Embryonic facial prominence (tissue), 1 donor: ENCODE results near the gene FNDC3A.
"Not testable (repeated sequence)": the region's sequence is repeated elsewhere in the genome, so short reads cannot be mapped to it uniquely, and the experiment has no call there.

Experiments used
- DNase-seq: peaks from one replicate; pipeline ENCODE4 v3.0.0-alpha.2; 2016; ENCODE audit errors: extremely low spot score

FNDC3A gene

DNA sequence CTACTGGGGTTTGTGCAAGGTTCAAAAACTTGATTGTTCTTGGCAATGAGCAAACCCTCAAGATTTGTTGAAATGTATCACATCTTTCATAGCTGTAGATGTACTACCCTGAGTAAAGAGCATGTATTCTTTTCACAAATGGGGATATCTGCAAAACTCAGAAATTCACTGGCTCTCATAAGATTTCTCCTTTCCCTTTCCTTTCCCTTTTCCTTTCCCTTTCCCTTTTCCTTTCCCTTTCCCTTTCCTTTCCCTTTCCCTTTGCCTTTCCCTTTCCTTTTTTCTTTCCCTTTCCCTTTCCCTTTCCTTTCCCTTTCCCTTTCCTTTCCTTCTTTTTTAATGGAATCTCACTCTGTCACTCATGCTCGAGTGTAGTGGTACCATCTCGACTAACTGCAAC, 69.1 kb downstream of the FNDC3A start:
- no peak for DNase-seq

DNA sequence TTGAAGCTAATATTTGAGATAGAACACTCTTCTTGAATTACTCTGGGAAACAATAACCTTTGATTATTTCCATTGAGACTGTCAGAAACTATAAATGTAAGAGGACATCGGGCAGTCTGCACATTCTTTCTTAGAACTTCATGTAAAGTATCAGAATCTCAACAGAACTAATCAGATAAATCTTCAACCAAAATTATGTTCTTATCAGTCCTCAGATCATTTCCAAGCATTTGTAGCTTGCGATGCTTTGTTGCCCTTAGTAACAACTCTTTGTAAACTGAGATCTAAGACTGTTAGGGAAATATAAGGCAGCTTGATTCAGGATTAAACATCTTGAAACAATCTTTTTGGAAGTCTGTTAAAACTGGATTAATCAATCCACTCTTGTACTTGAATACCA, 70.3 kb downstream of the FNDC3A start:
- DNase-seq = no peak

DNA sequence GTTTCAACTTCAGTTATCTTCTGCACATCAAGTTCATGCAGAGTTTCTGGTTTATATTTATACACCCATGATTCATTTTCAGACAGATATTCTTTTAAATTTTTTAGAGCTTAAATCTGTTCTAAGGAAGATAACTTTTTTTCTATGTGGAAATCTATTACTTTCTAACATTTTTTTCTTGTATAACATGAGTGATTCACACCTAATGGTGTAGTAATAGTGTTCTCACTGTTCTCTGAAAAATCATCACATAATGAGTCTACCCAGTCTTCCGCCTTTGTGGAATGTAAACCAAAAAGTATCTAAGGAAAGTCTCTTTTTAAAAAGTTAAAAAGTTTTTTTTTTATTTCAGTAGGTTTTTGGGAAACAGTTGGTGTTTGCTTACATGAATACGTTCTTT, 70.8 kb downstream of the FNDC3A start:
- no peak for DNase-seq

DNA sequence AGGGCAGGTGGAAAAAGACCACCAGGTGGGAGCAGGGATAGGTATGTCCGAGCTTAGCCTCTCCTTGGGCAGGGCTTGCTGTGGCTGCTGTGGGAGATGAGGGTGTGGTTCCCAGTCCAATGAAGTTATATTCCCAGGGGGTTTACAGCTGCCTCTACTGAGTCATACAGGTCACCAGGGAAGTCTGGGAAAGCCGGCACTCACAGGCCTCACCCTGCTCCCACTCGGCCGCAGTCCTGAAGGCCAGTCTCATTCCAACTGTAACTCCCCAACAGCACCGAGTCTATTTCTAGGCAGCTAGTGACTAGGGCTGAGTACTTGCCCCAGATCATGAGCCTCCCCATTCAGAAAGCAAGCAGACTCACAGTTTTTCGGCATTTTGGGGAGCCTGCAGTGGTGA, 77.1 kb downstream of the FNDC3A start:
- DNase-seq = no peak

DNA sequence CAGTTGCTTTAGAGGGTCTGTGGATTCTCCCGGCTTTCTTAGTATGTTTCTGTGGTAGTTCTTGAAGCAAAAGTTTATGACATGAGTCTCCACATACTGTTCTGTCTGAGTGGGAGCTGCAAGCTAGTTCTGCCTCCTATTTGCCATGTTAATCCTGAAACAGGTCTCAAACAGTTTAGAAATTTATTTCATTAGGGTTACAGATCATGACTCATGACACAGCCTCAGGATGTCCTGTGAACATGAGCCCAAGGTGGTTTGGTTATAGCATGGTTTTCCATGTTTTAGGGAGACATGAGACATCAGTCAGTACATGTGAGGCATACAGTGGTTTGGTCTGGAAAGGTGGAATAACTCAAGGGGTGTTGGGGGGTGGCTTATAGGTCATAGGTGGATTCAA, 77.5 kb downstream of the FNDC3A start:
- DNase-seq = no peak

DNA sequence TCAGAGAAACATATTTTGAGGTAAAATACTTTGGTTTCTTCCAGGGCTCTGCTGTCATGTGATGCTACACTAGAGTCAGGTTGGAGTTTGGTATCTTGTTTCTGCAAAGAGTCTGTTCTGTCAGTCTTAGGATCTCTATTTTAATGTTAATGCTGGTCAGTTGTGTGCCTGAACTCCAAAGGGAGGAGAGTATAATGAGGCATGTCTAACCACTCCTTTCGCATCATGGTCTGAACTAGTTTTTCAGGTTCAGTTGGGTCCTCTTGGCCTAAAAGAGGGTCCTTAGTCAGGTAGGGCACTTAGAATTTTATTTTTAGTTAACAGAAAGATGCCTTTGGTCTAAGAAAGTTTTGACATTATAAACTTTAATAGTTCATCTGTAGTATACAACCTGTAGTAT, 78.2 kb downstream of the FNDC3A start:
- DNase-seq = no peak

DNA sequence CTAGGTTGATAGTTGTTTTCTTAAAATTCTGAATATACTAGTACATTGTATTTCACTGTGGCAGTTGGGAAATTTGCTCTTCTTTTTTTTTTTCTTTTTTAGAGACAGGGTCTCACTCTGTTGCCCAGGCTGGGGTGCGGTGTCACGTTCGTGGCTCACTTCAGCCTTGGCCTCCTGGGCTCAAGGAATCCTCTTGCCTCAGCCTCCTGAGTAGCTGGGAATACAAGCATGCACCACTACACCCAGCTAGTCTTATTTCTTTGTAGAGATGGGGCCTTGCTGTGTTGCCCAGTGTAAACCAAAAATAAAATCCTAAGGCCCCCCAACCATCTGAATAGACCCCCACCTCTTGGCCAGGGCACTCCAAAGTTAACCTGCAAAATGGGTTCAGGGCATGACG, 79.3 kb downstream of the FNDC3A start:
- DNase-seq = no peak

DNA sequence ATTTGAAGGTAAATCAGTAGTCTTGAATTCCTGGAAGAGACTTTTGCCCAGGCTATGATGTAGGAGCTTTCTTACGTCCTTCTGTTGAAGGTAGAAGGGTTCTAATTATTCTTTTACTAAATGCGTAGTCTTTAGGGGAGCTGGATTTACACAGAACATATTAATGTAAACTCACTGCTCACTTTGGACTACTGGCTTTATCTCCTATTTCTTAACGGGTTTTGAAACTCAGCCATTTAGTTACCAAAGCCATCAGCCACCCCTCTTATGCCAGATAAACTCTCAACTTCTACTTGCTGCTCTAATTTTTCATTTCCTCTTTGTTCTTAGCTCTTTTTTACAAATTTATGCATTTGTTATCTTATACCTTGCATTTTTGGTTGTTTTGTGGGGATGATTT, 81.5 kb downstream of the FNDC3A start:
- no peak for DNase-seq

DNA sequence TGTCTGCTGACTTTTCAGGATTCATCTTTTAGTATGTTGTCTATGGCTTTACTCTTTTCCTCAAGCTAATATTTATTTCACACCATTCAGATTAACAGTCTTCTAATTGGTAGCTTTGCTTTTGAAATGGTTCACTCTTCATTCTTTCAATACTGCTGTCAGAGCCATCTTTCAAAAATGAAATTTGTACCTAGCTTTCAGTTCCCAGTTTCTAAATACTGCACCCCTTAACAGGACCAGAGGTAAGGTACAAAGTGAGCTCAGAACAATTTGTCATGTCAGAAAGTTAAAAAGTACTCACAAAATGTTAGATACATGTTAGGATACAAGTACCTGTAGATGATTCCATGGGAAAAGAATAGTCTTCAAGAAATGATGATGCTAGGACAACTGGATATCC, 83.0 kb downstream of the FNDC3A start:
- no peak for DNase-seq

DNA sequence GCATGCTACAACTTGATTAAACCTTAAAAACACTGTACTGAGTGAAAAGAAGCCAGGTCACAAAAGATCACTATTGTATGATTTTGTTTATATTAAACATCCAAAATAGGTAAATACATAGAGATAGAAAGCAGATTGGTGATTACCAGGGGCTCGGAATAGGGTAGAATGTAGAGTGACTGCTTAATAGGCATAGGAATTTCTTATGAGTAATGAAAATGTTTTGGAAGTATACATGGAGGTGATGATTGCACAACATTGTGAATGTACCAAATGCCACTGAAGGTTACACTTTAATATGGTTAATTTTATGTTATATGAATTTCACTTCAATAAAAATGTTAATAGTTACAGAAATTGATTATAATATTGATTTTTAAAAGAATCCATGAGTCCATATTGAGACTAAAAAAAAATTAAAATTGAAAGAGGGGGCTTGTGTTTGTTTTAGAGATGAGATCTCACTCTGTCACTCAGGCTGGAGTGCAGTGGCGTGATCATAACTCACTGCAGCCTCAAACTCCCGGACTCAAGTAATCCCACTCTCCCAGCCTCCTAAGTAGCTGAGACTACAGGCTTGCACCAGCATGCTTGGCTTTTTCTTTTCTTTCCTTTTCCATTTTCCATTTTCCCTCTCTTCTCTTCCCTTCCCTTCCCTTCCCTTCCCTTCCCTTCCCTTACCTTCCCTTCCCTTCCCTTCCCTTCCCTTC, 85.1 kb downstream of the FNDC3A start:
- no peak for DNase-seq

DNA sequence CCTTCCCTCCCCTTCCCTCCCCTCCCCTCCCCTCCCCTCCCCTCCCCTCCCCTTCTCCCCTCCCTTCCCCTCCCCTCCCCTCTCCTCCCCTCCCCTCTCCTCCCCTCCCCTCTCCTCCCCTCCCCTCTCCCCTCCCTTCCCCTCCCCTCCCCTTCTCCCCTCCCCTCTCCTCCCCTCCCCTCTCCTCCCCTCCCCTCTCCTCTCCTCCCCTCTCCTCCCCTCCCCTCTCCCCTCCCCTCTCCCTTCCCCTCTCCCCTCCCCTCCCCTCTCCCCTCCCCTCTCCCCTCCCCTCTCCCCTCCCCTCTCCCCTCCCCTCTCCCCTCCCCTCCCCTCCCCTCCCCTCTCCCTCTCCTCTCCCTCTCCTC, 85.7 kb downstream of the FNDC3A start:
- not testable (repeated sequence) for DNase-seq

DNA sequence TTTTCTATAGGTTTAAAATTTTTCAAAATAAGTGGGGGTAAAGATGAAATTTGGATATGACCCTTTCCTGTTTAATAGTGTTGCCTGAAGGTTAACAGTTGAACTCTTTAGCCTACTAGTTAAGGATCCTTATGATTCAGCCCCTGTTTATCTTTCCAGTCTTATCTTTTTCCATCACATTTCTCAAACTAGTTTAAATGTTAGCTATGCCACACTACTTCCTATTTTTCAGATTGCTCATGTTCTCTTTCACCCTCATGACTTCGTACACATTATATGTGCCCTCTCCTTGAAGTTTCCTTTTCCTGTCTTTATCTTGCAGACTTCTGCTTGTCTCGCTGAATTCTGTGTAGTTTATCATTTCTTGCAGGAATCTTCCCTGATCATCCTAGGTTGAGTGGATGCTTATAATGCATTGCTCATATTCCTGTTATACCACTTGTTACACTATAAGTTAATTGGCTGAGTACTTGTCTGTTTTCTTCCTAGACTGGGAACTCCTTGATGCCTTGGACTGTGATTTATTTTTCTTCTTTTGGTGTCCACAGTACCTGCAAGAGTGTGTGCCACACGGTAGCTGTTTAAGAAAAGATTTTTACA, 86.7 kb downstream of the FNDC3A start:
- DNase-seq = no peak

DNA sequence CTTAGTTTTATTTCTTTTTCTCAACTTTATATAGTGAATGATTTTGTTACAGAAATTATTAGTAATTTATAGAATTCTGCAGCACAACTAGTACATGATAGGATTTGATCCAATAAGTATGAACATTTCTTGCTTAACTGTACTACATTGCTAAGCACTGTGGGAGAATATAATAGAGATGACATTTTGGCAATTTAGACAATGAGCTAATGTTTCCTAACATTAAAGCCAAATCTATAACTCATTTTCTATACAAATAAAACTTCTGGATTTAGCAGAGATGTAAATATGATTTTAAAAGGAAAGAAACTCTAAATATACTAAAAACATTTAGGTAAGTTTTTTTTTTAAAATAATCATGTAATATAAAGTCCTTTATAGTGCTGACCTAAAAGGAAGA, 87.3 kb downstream of the FNDC3A start:
- DNase-seq = no peak

DNA sequence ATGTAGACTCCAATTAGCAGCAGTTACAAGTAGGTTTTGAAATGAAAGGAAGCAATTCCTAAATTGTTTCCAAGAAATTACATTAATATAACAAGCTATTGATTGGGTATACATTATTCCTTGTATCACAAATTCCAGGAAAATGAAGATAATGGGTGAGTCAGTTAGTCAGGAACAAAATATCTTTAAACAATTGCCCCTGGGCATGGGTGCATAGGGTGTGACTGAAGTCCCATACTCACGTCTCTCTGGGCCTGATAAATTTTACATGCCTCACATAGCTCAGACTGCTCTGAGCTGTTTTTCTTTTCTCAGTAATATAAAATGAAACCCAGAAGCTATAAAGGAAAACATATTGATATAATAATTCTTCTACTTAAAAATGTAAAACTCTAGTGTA, 87.8 kb downstream of the FNDC3A start:
- DNase-seq = no peak

DNA sequence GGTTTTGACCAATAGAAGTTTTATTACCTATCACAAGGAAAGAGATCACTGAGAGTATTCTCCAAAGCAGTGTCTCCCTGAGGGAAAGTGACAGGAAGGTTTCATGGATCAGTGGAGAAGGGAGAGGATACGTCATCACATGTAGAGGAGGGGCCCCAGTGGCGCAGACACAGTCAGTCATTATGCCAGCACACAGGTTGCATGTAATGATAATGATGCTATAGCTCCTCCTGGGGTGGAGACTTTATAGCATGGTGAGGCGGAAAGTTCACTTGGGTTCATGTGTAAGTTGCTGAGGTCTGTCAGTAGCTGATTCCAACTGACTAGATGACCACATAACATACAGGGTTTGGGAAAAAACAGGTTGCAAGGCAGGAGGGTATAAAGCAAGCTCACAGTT, 88.8 kb downstream of the FNDC3A start:
- no peak for DNase-seq

DNA sequence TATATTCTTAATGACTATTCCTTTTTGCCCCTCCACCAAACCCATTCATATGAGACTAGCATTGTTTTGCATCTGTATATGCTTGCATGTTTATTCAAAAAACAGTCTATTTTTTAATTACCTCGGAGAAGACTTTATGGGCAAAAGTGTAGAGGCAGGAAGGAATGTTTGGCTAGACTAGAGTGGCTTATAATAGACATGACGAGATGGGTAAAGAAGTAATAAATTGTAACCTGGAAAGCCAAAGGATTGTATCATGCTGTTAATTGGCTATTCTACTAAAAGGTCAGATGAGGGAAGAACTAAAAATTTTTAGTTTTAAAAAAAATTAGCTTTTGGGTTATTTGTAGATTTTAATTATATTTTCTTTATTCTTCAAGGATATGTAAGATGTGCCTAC, 91.1 kb downstream of the FNDC3A start:
- DNase-seq = no peak

DNA sequence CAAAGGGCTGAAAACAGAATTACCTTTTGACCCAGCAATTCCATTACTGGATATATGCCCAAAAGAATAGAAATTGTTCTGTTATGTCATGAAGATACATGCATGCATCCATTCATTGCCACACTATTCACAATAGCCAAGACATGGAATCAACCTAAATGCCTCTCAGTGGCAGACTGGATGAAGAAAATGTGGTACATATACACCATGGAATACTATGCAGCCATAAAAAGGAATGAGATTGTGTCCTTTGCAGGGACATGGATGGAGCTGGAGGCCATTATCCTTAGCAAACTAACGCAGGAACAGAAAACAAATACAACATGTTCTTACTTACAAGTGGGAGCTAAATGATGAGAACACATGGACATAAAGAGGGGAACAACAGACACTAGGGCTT, 92.8 kb downstream of the FNDC3A start:
- not testable (repeated sequence) for DNase-seq

DNA sequence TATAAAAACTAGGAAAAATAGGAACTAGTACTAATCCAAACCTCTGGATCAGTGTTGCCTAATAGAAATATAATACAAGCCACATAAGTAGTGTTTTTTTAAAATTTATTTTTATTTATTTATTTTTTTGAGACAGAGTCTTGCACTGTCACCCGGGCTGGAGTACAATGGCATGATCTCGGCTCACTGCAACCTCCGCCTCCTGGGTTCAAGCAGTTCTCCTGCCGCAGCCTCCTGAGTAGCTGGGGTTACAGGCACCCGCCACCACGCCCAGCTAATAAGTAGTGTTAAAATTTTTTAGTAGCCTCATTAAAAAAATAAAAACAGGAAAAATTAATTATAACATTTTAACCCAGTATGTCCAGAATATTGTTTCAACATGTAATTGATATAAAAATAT, 94.3 kb downstream of the FNDC3A start:
- DNase-seq = not testable (repeated sequence)

DNA sequence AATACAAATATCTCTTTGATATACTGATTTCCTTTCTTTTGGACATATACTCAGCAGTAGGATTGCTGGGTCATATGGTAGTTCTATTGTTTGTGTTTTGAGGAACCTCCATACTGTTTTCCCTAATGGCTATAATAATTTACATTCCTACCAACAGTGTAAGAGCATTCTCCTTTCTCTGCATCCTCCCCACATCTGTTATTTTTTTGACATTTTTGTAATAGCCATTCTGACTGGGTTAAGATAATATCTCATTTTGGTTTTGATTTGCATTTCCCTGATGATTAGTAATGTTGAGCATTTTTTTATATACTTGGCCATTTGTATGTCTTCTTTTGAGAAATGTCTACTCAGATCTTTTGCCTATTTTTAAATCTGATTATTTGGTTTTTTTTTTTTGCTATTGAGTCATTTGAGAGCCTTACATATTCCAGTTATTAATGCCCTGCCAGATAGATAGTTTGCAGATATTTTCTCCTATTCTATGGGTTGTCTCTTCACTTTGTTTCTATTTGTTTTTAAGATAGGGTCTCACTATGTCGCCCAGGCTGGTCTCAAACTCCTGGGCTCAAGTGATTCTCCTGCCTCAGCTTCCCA, 95.7 kb downstream of the FNDC3A start:
- no peak for DNase-seq

DNA sequence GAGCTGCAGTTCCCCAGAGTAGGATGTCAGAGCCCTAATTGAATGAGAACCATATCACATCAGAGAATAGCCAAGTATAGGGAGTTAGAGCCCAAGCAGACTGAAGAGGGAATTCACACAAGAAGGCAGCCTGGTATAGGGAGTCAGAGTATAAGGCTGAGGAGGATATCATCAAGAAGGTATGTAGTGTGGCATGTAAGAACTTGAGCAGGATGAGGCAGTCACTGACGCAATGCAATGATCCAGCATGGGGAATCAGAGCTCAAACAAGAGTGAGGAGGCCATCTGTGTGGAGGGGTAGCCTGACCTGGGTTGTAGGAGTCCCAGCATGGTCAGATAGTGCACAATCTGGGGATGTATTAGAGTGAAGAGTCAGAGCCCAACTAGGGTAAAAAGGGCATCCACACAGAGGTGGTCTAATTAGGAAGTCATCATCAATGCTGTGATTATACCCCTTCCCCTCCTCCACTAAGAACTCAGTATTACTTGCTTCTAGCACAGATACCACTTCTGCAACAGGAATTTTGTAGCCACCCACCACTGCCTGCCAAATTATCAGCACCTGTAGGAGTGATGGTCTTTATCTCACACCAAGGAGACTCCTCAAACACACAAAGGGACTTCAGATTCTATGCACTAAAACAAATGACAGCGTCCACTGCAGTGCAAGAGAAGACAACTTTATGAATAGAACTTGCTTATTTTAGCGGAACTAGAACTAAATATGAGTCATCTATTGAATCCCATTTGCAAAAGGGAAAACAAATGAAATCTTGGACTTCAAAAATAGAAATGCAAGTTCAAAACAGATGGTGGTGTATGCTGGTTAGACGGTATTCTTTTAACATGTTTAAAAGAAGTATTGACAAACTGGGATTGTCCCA, 107.2 kb downstream of the FNDC3A start:
- no peak for DNase-seq

DNA sequence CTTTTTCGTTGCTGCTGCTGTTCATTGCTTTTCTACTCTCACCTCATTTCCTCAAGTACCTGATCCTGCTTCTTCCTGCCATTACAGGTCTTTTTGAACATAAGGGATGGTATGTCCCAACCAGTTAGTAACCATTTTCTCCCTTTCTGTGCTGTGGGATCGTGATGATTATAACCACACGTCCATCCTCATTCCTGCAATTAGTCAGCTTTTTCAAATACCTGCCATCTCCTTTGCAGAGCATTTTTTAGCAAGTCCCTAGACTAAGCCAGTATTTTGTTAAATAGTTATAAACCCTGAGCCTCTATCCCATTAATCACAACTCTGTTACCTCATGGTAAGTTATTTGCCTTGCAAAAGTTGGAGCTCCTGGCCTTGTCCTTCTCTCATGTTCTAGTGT, 109.2 kb downstream of the FNDC3A start:
- no peak for DNase-seq

DNA sequence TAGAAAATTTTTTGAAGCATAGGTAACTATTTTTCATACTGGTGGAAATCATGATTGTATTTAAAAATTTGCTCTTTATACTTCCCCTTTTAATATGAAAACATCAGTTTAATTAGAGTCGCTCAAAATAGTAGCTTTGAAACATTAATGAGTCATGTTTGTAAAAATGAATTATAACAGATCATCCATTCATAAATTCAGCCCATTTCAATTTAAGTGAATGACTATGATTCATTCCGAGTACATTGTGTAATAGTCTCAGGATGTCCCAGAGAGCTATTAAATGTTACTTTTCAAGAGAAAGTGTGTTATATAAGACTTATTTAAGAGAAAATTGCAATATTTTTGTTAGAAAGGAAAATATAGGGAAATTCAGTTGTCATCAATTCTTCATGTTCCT, 111.0 kb downstream of the FNDC3A start:
- DNase-seq = no peak

DNA sequence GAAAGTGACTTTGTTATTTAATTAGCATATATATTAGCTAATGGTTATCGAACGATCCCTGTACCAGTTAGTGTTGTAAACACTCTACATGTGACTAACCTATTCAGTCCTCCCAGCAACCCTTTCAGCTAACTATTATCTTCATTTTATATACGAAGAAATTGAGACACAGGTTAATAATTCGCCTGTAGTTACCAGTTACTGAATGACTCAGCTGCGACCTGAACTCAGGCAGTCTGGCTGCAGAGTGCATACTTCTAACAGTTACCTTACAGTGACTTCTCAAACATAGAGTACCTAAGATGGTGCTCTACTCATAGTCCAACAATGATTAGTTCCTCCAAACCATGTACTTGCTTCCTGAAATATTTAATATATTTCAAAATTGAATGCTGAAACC, 117.7 kb downstream of the FNDC3A start:
- DNase-seq = no peak
